ENCODE data around the gene SYNE1.

GRCh38 chr6:152110886-152111820 lies 526.0 kb downstream of the SYNE1 start:
- no peak for TF ChIP-seq CTCF (IDR thresholded peaks at IDR 0.05)
- no peak for TF ChIP-seq POLR2A (IDR thresholded peaks at IDR 0.05)
- TF ChIP-seq EP300 (IDR thresholded peaks at IDR 0.05) = no peak

All from ovary (tissue), 3 donors.